Measurements from ENCODE around the gene NEK10.

Gene NEK10

DNA sequence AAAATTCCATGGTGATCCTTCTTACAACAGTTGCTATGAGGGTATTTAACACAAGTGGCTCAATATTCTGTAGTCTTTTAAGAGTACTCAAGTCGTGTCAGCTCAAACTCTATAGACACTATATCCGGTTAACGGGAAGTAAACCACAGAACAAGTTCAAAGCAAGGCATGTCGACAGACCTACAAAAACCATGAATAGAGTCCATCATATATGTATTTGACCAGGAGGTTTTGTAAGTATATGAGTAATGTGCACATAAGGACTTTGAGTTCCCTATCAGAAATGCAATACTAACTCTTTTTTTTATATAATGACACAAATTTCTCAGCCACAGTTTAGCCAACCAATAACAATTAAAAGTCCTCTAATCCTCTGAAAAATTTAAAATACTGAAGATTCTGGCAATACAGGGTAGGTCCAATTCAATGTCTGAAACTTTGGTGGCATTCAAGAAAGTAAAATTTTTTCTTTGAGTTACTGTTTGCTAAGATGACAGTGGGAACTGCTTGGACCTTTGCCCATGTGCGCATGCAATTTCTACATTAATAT, 93.7 kb downstream of the NEK10 start:
- H3F3A ChIP-seq (ENCODE audit: low read depth) = no peaks in the 10 kb centered on the region
- H3K27me3 ChIP-seq (ENCODE audit: insufficient read depth, low read length, poor library complexity, severe bottlenecking) = no peaks in the 10 kb centered on the region
- no peaks in the 10 kb centered on the region for H4K20me1 ChIP-seq (ENCODE audit: insufficient read depth, low read length, poor library complexity, severe bottlenecking)
- H3K4me3 ChIP-seq (ENCODE audit: low read length, poor library complexity, severe bottlenecking) = no peak overlapping the region
- no peaks in the 10 kb centered on the region for H3K36me3 ChIP-seq (ENCODE audit: insufficient read depth, low read length)
- H3K9ac ChIP-seq (ENCODE audit: low read depth, low read length, poor library complexity, severe bottlenecking) = no peak overlapping the region
- H3K79me2 ChIP-seq (ENCODE audit: insufficient read depth, low read length) = no peaks in the 10 kb centered on the region
- H3K4me1 ChIP-seq (ENCODE audit: insufficient read depth, low read length, poor library complexity, severe bottlenecking) = no peaks in the 10 kb centered on the region
- H2AFZ ChIP-seq (ENCODE audit: low read length) = no peak overlapping the region
- no peaks in the 10 kb centered on the region for H3K9me3 ChIP-seq (ENCODE audit: insufficient read depth, low read depth, low read length)
- TF ChIP-seq, protein P1, sequence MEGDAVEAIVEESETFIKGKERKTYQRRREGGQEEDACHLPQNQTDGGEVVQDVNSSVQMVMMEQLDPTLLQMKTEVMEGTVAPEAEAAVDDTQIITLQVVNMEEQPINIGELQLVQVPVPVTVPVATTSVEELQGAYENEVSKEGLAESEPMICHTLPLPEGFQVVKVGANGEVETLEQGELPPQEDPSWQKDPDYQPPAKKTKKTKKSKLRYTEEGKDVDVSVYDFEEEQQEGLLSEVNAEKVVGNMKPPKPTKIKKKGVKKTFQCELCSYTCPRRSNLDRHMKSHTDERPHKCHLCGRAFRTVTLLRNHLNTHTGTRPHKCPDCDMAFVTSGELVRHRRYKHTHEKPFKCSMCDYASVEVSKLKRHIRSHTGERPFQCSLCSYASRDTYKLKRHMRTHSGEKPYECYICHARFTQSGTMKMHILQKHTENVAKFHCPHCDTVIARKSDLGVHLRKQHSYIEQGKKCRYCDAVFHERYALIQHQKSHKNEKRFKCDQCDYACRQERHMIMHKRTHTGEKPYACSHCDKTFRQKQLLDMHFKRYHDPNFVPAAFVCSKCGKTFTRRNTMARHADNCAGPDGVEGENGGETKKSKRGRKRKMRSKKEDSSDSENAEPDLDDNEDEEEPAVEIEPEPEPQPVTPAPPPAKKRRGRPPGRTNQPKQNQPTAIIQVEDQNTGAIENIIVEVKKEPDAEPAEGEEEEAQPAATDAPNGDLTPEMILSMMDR (conservative IDR thresholded peaks at IDR 0.05; ENCODE audit: low read length) = no peak
- no peak for TF ChIP-seq EZH2phosphoT487 (IDR thresholded peaks at IDR 0.05; ENCODE audit: borderline replicate concordance)
- no peaks in the 10 kb centered on the region for H3K9me2 ChIP-seq (replicated peaks; ENCODE audit: low read depth, low read length)
- H3K4me2 ChIP-seq (ENCODE audit: low read depth, low read length, poor library complexity, severe bottlenecking) = no peak overlapping the region

DNA sequence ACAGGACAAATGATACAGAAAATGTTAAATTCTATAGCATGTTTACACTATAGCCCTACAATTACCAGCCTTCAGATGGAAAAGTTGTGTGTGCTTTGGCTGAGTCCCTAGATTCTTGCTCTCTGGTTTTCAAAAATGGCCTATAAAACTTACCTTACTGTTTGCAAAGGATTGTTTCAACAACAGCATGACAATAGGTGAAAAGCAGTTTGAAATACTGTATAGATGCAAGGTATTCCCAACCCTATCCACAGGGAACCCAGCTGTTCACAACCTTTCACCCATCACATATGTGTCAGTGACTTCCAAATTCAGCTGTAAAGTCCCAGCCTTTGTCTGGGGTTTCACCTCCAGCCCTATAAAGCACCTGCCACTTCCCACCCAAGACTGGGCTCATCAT, 97.3 kb downstream of the NEK10 start:
- Histone ChIP-seq H3K27me3 (ENCODE audit: insufficient read depth, low read length, poor library complexity, severe bottlenecking) (no peaks in the 10 kb centered on the region), H3K9ac (ENCODE audit: low read depth, low read length, poor library complexity, severe bottlenecking) (no peak overlapping the region), H3K9me2 (replicated peaks; ENCODE audit: low read depth, low read length) (no peaks in the 10 kb centered on the region), H3F3A (ENCODE audit: low read depth) (no peaks in the 10 kb centered on the region), H2AFZ (ENCODE audit: low read length) (no peak overlapping the region), H3K4me2 (ENCODE audit: low read depth, low read length, poor library complexity, severe bottlenecking) (no peak overlapping the region), H3K4me3 (ENCODE audit: low read length, poor library complexity, severe bottlenecking) (no peak overlapping the region), H3K9me3 (ENCODE audit: insufficient read depth, low read depth, low read length) (no peaks in the 10 kb centered on the region), H3K79me2 (ENCODE audit: insufficient read depth, low read length) (no peaks in the 10 kb centered on the region), H3K36me3 (ENCODE audit: insufficient read depth, low read length) (no peaks in the 10 kb centered on the region), H4K20me1 (ENCODE audit: insufficient read depth, low read length, poor library complexity, severe bottlenecking) (no peaks in the 10 kb centered on the region), H3K4me1 (ENCODE audit: insufficient read depth, low read length, poor library complexity, severe bottlenecking) (no peaks in the 10 kb centered on the region)
- TF ChIP-seq EZH2phosphoT487 (IDR thresholded peaks at IDR 0.05; ENCODE audit: borderline replicate concordance) = no peak
- TF ChIP-seq, protein P1 (conservative IDR thresholded peaks at IDR 0.05; ENCODE audit: low read length) = no peak

DNA sequence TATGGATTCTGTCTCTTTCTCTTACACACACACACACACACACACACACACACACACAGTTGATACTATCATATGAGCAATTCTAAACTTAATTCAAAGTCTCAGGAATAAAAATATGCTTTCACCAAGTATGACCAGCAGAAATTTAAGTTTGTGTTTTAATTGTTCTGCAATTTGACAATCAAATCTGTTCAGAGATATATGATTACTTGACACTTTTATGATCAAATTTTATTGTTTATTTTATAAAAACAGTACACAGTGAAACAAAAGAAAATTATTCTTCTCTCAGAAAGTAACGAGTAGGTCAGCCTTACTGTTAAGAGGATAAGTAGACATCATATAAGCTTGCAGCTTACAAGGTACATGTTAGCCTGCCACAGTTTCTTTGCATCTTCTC, 114.3 kb downstream of the NEK10 start:
- Histone ChIP-seq H3K36me3 (ENCODE audit: insufficient read depth, low read length) (no peaks in the 10 kb centered on the region), H3K9me3 (ENCODE audit: insufficient read depth, low read depth, low read length) (no peaks in the 10 kb centered on the region), H3K9me2 (replicated peaks; ENCODE audit: low read depth, low read length) (no peaks in the 10 kb centered on the region), H3K4me2 (ENCODE audit: low read depth, low read length, poor library complexity, severe bottlenecking) (no peak overlapping the region), H3F3A (ENCODE audit: low read depth) (no peaks in the 10 kb centered on the region), H3K27me3 (ENCODE audit: insufficient read depth, low read length, poor library complexity, severe bottlenecking) (no peaks in the 10 kb centered on the region), H3K4me3 (ENCODE audit: low read length, poor library complexity, severe bottlenecking) (no peak overlapping the region), H3K9ac (ENCODE audit: low read depth, low read length, poor library complexity, severe bottlenecking) (no peak overlapping the region), H4K20me1 (ENCODE audit: insufficient read depth, low read length, poor library complexity, severe bottlenecking) (no peaks in the 10 kb centered on the region), H2AFZ (ENCODE audit: low read length) (no peak overlapping the region), H3K79me2 (ENCODE audit: insufficient read depth, low read length) (no peaks in the 10 kb centered on the region), H3K4me1 (ENCODE audit: insufficient read depth, low read length, poor library complexity, severe bottlenecking) (no peaks in the 10 kb centered on the region)
- TF ChIP-seq, protein P1 (conservative IDR thresholded peaks at IDR 0.05; ENCODE audit: low read length) = no peak
- no peak for TF ChIP-seq EZH2phosphoT487 (IDR thresholded peaks at IDR 0.05; ENCODE audit: borderline replicate concordance)

Measured in Loucy (cell line).